Esophagus squamous epithelium (tissue), 4 donors: ENCODE results near the gene INKA2.

Experiments
- POLR2A ChIP-seq, 4 donors: fragments of 450-650 bp; IDR thresholded peaks; one replicate each; pipeline ENCODE4 v1.6.1; 2017; ENCODE audit warnings: antibody characterized with exemption in 4 of 4, mild to moderate bottlenecking in 4 of 4, moderate library complexity in 3 of 4
- TF ChIP-seq, protein P1 (sequence below), 6 experiments: fragments of 450-650 bp in 4 of 6; fragments of 200-600 bp in 2 of 6; sonication (generic) in 2 of 6; IDR thresholded peaks; one replicate each; pipeline ENCODE4 v1.5.1; 2016 to 2019; ENCODE audit warnings: antibody characterized with exemption in 6 of 6, mild to moderate bottlenecking in 4 of 6, moderate library complexity in 4 of 6

DNA sequence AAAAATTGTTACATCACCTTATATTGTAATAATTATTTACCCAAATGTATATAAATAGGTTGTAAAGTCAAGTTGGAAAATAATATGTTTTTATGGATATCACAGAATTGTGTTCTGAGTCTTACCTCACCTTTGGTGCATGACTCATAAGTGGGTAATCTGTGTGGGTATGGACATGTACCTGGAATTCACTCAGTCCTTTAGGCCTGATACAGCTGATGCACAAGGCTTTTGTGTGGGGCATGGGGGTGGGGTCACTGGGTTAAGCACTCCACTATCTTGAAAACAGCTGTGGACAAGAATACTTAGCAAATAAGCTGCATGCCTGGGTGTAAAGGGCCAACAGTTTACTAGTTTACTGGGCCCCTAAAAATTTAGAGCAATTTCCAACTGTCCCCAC is 34.4 kb downstream of the INKA2 start:
- TF ChIP-seq, protein P1, sequence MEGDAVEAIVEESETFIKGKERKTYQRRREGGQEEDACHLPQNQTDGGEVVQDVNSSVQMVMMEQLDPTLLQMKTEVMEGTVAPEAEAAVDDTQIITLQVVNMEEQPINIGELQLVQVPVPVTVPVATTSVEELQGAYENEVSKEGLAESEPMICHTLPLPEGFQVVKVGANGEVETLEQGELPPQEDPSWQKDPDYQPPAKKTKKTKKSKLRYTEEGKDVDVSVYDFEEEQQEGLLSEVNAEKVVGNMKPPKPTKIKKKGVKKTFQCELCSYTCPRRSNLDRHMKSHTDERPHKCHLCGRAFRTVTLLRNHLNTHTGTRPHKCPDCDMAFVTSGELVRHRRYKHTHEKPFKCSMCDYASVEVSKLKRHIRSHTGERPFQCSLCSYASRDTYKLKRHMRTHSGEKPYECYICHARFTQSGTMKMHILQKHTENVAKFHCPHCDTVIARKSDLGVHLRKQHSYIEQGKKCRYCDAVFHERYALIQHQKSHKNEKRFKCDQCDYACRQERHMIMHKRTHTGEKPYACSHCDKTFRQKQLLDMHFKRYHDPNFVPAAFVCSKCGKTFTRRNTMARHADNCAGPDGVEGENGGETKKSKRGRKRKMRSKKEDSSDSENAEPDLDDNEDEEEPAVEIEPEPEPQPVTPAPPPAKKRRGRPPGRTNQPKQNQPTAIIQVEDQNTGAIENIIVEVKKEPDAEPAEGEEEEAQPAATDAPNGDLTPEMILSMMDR (IDR thresholded peaks at IDR 0.05), result no peak
- no peak for TF ChIP-seq POLR2A (IDR thresholded peaks at IDR 0.05)
